ENCODE results near the gene THBS3. TPM values are rescaled to one million over a fixed set of nuclear protein-coding genes. Genes with fewer than 3 reads are reported as not detected.

Gene THBS3
- total and polyA plus RNA-seq, 2 of the 4 experiments (the other 2 are of a cell fraction) = 15.1 to 30.4 TPM

DNA sequence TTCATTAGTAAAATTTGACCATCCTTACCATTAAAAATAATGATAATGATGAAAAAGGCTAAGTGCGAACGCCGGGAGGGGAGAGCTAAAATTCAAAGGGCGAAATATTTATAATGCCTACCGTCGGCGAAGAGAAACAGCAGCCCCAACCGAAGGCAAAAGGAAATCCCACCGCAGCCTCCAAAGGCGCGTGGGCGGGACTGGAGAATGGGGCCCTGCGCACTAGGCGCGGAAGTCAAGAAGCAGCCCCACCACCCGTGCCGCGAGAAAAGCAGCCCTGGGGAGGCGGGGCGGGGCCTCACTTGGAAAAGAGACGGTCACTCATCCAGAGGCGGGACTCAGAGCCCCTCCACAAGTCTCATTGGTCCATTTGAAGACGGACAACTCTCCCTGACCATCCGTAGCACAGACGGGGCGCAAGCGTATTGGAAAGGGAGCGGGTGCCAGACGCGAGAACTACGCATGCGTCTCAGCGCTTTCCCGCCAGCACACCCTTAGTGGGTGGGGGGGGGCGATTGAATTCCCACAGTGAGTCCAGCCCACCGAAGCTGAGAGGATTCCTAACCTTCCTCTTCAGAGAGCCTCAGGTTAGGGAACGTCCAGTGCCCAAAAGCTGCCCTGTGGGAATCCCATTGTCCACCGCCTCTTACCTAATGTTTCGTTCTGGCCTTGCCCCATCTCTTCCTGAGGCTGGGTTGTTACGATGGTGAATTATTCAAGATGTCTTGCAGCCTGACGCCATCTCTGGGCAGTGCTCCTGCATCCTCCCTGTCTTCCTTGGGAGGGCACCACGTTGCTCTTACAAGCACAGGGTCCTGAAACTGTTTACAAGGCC lies 19.8 kb upstream of the THBS3 start (continued):
- TF ChIP-seq, protein P1, sequence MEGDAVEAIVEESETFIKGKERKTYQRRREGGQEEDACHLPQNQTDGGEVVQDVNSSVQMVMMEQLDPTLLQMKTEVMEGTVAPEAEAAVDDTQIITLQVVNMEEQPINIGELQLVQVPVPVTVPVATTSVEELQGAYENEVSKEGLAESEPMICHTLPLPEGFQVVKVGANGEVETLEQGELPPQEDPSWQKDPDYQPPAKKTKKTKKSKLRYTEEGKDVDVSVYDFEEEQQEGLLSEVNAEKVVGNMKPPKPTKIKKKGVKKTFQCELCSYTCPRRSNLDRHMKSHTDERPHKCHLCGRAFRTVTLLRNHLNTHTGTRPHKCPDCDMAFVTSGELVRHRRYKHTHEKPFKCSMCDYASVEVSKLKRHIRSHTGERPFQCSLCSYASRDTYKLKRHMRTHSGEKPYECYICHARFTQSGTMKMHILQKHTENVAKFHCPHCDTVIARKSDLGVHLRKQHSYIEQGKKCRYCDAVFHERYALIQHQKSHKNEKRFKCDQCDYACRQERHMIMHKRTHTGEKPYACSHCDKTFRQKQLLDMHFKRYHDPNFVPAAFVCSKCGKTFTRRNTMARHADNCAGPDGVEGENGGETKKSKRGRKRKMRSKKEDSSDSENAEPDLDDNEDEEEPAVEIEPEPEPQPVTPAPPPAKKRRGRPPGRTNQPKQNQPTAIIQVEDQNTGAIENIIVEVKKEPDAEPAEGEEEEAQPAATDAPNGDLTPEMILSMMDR (conservative IDR thresholded peaks at IDR 0.05; ENCODE audit: low read depth, low read length) = no peak
- no peak for TF ChIP-seq NFE2L2 (IDR thresholded peaks at IDR 0.05; ENCODE audit: low read depth, low read length)
